ENCODE data around the gene DCAF10.

Gene DCAF10

DNA sequence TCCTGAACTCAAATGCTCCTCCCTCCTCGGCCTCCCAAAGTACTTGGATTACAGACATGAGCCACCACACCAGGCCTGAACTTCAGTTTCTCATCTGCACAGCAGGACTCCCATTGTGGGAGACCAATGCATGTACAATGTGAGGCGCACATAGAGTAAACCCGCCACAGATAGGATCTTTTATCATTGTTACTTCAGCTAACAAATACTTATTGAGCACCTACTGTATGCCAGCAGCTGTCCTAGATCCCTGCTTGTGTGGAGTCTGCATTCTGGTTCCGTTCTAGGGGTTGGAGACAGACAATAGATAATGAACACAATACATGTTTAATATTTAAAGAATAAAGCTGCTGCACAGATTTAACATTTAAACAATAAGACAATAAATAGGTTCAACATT lies 109.7 kb downstream of the DCAF10 start:
- no peak for ATAC-seq

DNA sequence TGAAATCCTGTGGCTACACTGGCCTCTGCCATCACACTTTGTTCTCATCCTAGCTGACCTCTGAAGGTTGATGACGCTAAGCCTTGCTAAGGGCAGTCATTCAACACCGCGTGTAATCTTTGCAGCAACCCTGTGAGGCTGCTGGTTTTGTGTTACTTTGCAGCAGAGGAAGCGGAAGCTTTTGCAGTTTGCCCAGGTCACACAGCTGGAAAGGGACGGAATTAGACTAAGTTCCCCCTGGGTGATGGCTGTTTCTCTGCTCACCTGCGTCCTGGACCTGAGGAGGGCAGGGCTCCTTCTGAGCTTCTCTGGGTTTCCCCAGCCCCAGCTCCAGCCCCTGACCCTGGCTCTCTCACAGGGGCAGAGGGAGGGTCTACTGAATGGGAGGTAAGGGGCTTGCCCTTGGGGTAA lies 110.7 kb downstream of the DCAF10 start:
- ATAC-seq: no peak

DNA sequence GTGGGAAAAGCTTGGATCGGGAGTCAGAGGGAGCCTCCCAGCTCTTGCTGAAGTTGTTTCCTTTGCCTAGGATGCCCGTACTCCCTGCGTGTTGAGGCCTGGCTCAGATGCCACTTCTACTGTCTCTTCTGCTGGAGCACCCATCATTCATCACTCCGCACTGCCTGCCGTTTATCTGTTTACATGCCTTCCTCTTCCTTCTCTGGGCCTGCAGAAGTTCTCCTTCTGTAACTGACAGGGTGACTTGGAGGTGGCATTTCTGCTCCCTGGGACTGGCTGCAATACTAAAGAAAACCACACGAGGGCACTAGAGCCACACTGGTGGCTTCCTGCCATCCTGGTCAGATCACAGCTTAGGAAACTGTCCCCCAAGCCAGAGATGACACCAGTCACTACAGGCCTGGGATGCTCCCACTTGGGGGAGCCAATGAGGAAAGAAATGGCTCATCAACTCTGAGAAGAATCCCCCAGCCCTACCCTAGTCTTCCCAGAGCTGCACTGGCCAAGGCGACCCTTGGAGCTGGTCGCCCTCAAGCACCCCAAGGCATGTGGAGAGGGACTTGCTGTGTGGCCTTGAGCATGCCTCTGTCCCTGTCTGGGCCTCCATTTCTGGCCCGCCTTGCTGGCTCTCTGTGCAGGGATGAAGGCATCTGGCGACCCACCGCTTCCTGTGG lies 113.0 kb downstream of the DCAF10 start:
- ATAC-seq: peak; percentile 72 to 77

GRCh38 chr9:37914154-37914551 lies 113.6 kb downstream of the DCAF10 start:
- no peak for ATAC-seq

DNA sequence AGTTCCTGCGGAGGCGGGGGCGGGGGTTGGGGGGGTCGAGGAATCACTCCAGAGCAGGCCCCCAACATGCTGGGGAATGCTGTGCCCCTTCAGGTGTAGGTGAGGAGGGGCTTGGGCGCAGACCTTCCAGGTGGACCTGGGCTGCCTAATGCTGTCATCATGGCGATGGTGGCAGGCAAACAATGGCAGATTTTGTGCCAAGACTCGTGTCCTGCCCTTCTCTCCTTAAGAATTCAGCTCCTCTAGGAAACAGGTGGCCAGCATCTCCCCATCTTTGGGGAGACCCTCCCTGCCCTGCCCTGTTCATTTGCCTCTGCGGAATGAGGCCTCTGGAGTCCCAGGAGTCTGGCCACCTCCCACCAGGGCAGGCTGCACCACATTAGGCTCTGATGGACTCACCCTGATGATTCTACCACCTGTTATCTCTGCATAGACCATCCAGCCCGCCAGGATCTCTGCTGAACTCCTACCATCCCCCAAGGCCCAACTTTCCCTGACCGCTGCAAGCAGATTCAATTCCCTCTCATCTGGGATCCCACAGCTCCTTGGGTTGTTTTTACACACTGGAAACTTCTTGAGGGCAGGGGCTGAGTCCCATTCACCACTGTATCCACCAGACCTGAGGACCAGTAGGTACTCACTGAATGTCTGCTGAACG lies 114.2 kb downstream of the DCAF10 start:
- no peak for ATAC-seq

DNA sequence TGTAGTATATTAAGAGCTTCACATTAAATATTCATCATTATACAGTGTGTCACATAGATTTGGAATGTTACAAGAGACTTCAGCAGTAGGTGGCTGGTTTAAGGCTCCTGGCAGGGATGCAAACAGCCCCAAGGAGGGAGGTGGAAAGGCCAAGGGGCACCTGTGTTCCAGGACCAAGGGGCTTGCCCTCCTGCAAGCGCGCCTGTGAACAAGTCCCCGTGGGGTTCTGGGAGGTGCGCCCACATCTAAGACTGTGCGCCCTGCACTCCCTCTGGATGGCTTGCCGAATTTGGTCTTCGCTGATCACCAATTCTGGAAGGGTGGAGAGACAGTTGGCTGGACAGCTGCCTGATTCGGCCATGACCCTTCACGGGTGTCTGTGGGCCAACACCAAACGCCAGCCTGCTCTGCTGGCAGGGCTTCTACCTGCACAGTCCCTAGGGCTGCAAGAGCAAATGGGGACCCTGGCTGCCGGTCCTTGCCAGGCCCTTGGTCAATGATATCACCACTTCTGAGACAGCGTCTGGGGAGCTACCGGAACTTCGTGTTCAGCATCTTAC lies 115.4 kb downstream of the DCAF10 start:
- ATAC-seq: no peak

DNA sequence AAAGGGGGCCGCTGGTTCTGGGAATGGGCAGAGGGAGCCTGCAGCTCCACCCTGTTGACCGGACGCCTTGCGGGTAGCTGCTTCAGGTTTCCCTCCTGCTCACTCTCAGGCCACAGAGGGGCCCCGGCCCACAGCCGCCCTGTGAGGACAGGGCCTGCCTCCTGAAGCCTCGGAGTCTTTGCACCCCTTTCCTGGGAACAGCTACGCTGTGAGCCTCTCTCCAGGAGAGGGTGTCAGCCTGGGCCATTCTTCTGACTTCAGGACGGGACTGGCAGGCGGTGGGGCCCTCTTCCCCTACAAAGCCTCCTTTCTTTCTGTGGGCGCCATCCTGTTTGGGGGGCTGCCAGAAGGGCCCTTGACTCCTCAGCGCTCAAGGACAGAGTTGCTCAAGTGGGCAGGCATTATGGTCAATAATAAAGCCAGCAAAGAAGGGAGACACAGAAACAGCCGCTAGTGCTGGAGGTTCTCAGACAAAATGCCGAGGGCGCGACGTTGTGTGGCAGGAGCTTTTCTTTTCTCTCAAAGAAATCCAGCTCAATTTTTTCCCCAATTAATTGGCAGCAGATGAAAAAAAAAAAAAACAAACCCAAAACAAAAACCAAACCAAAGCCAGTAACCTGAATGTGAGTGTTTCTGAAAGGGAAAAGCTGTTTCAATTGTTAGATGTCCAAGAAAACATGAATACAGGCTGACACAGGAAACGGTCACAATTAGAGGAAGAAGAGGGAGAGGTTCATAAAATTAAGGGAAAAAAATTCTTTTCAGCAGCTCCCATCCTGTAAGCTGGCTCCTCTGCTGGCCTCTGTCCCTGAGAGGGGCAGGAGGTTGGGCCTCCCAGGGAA lies 116.1 kb downstream of the DCAF10 start:
- no peak for ATAC-seq

All from activated CD4-positive, CD25-positive, alpha-beta regulatory T cell treated with anti-CD3 and anti-CD28 coated beads, Interleukin-2, amount 50 U/mL, for 24 hours (primary cell).